ENCODE measurements around the gene S100A9.

The S100A9 gene

DNA sequence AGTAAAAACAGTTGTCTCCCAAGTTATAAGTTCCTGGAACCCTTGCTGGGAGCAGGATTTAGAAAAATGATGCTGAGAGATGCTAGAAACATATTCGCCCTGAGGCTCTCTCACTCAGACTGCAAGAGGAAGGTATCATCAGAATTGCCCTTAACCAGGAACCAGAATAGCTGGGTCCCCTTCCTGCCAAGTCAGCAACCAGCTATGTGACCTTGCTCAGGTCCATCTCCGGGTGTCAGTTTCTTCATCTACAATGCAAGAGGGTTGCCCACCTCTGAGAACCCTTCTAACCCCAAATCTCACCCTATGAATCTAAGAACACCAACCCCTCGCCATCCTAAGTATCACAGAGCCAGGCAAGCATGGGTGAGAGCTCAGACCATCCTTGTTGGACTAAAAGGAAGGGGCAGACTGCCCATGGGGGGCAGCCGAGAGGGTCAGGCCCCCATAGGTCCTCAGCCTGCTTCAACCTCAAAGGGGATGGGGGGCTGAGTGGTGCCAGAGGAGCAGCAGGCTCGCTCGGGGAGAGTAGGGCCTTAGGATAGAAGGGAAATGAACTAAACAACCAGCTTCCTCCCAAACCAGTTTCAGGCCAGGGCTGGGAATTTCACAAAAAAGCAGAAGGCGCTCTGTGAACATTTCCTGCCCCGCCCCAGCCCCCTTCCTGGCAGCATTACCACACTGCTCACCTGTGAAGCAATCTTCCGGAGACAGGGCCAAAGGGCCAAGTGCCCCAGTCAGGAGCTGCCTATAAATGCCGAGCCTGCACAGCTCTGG lies 390 bp upstream of the S100A9 start:
- intact Hi-C loops (cut with DNase I), result loop anchor here (10.0 kb wide), 1 partner anchor 208 kb away; the partner anchor contains the start of gene S100A2
- peak in 3 of 10 donors; percentile 25 to 90 (median 26) for DNase-seq

DNA sequence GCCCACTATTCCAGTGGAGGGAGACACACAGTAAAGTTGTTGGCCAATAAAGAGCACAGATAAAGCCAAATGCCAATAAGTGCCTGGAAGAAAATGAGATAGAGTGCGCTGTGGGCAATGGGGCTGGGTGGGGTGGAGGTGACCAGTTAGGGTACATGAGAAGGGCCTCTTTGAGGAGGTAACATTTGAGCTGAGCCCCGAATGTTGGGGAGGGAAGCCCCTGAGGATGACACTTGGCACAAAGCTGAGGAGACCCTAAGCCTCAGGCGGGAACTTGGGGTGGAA lies 979 bp downstream of the S100A9 start:
- no peak for DNase-seq

DNA sequence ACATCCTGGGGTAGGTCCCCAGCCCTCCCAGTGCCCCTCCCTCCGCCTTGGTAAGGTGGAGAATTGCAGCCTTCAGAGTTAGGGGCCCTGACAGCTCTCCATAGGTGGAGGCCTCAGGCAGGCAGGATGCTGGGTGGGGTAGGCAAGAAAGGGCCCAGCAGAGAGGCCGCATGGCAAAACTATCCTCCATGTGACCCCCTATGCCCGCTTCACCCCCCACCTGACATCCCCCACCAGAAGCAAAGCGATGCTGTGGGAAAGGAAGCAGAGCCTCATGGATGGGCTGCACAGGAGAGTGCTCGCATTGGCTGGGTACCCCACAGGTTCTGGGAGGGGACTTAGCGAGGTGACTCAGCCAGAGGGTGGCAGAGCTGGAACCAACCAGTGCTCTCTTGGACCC lies 1.6 kb downstream of the S100A9 start:
- intact Hi-C loops (cut with DNase I), result loop anchor here (10.0 kb wide), 1 partner anchor 206 kb away; the partner anchor contains the start of gene S100A2

More for the DNA sequence above, 979 bp downstream of the S100A9 start:
- intact Hi-C loops (cut with DNase I), result loop anchor here (10.0 kb wide), 1 partner anchor 206 kb away; the partner anchor contains the start of gene S100A2

DNA sequence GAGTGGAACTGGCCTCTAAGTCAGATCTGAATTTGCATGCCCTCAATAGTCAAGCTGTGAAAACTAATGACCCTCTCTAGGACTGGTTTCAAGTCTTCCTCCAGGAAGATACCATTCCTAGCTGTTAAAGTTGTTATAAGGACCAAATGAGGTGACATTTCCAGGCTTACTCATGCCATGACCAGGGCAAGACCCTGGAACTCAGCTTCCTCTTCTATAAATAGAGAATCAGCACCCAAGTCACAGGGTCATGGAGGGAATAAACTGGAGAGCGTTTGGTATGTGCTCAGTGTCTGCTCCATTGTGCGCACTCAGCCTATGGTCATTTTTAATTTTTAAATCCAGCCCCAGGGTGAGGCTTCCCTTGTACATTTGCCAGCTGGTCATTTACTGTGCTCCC lies 2.5 kb downstream of the S100A9 start:
- intact Hi-C loops (cut with DNase I), result no loop called here
- DNase-seq, result no peak

More for the DNA sequence above, 1.6 kb downstream of the S100A9 start:
- DNase-seq, result no peak

DNA sequence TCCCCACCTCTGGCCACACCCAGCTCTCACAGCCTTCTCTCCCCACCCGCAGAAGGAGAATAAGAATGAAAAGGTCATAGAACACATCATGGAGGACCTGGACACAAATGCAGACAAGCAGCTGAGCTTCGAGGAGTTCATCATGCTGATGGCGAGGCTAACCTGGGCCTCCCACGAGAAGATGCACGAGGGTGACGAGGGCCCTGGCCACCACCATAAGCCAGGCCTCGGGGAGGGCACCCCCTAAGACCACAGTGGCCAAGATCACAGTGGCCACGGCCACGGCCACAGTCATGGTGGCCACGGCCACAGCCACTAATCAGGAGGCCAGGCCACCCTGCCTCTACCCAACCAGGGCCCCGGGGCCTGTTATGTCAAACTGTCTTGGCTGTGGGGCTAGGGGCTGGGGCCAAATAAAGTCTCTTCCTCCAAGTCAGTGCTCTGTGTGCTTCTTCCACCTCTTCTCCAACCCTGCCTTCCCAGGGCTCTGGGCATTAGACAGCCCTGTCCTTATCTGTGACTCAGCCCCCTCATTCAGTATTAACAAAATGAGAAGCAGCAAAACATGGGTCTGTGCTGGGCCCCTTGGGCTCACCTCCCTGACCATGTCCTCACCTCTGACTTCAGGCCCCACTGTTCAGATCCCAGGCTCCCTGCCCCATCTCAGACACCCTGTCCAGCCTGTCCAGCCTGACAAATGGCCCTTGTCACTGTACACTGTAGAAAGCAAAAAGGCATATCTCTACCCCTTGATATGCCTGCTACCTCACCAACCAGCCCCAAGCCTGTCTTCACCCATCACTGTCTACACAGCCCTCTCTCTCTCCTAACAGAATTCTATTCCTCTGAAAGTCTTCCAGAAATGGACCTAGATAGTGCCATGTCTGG lies 3.2 kb downstream of the S100A9 start:
- no peak for DNase-seq
- intact Hi-C loops (cut with DNase I), result no loop called here

DNA sequence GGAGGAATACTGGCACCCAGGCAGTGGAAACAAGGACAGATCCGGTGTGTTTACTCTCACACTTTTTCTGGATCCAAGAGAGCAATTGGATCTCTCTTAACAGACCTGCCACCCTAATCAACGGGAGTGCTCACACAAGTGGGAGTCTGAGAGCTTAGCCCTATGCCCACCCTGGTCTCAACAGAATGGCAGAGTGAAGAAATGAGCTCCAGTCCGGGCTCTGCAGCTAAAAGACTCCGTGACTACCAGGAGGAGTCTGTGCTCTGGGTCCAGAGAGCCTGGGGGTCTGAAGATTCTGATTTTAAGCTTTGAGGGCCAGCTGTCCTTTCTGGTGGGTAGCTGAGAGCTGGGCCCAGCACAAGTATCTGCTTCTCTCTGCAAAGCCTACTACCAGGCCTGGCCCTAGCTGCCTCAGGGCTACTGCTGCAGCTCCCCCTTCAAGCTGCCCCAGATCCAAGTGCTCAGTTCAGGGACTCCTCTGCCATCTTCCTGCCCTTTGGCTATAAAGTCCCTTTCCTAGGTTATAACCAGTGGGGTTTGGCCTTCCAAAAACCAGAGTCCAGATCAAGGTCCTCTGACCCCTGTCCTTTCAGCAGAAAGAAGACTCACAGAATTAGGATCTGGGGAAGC lies 3.9 kb downstream of the S100A9 start:
- DNase-seq, result no peak
- intact Hi-C loops (cut with DNase I), result no loop called here

DNA sequence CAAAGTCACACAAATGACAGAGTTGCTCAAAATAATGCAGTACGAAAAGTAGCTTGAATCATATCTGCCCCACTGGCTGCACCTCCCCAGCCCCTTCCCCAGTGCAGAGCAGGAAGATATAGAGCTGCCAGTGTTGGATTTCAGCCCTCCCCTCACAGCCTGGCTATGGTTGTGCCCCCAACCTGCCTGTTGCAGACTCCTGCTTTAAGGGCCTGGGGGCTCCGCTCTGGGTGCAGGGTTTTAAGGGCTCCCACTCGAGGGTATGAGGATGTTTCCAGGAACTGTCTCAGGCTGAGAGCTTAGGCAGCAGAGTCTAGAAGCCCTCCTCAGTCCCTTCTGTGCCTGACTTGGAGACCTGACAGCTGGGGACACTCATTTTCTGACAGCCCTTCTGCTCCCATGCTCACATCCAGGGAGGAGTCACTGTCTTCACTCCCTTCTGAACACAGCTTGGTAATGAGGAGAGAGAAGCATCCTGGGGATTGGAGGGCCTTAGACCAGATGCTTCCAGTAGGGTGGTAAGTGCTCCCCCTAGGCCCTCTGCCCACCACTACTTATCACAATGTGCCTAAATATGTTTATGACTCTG lies 4.6 kb downstream of the S100A9 start:
- DNase-seq, result no peak
- intact Hi-C loops (cut with DNase I), result no loop called here

DNA sequence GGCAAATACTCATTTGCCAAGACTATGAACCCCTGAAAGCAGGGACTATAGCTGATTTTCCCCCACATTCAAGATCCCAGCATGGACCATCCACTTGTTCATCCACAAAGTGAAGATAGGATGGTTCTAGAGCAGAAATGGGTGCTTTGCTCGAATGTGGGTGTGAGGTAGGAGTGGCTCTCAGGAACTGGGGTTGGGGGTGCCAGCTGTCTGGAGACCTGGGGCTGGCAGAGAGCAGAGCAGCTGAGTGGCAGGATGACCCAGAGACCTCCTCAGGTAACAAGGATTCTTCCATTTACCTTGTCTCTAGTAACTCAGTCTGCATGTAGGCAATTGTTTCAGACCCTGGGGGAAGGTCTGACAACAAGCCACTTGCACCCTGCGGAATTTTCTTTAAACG lies 6.0 kb downstream of the S100A9 start:
- intact Hi-C loops (cut with DNase I), result no loop called here
- DNase-seq, result no peak

DNA sequence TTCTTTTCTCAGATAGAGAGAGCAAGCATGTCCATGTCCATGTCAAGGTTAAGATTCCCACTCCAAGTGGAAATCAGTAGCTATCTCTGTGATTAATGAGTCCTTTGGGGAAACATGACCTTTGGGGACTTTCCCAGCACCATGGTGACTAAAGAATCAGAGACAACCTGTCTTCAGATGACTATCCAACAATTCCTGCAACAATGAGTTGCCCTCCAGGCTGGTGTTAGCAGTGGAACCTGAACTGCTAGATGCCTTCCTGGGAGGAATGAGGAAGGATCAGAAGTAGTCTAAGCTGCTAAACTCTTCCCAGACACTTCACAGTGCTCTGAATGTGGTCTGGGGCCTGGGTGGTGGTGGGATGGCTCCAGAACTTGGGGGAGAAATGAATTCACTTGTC lies 6.5 kb downstream of the S100A9 start:
- no peak for DNase-seq
- intact Hi-C loops (cut with DNase I), result no loop called here

DNA sequence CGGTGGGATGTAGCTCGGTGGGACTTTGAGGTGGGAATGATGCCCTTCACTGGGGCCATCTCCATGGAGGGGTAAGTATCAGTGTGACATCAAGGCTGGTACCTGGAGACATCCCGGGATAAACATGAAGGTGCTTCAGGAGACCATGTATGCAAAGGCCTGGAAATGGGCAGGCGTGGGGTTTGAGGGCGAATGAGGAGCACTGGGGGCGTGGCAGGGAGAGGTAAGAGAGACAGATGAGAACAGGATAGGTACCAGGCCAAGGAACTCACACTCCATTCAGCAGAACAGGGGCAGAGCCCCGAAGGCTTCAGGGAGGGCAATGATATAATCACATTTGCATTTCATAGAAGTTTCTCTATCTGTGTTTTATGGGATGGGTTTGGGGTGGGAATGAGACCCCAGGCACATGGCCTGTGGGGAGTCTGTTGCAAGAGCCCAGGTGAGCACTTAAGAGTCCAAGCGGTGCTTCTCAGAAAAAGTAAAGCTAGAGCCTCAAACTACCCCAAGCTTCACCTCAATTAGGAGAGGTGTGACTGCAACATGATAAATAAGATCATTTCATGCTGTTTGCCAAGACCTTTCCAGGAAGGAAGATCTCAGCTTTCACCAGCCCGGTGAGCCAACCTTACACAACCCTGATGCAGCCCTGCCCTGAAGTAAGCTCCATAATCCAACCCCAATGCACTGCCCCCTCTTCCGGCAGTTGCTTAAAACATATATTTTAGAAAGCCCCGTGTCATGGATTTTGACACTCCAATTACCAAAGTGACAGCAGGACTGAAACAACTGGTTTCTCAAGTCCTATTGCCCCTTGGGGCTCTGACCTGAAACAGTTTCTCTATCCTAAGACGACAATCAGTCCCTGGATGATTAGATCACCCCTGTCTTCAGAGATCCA lies 7.4 kb downstream of the S100A9 start:
- intact Hi-C loops (cut with DNase I), result no loop called here
- DNase-seq, result no peak

DNA sequence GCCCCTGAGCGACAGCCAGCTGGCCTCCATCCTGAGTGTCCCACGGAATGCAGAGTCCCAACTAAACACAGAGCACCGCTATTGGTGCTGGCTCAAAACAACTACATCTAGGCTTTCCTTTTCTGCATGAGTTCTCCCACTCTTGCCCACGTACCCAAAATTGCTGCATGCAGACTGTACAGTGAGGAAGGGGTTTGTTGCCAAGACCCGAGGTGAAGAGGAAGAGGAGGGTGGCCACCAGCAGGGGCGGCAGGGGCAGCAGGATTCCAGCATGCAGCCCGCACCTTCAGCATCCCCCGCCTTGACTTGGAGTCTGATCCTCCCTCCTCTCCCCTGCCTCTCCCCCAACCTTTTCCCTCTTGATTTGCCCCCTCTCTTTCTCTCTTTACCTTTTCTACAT lies 8.0 kb downstream of the S100A9 start:
- intact Hi-C loops (cut with DNase I), result no loop called here
- no peak for DNase-seq

DNA sequence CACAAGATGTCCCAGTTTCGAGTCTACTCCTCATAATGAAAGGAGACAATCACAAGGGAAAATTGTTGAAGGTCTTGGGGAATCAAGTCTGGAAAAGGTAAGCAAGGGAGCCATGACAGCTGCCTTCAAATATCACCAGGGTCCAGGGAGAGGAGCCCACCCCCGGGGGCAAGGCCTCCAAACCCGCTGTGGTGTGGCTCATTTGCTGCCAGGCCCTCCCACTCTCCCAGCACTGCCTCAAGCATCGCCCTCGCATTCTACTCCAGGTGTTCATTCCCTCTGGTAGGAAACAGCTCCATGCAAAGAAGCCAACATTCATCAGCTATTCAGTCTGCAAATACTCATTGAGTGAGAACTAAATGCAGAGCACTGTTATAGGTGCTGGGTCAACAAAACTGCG lies 8.6 kb downstream of the S100A9 start:
- intact Hi-C loops (cut with DNase I), result no loop called here
- DNase-seq, result no peak

DNA sequence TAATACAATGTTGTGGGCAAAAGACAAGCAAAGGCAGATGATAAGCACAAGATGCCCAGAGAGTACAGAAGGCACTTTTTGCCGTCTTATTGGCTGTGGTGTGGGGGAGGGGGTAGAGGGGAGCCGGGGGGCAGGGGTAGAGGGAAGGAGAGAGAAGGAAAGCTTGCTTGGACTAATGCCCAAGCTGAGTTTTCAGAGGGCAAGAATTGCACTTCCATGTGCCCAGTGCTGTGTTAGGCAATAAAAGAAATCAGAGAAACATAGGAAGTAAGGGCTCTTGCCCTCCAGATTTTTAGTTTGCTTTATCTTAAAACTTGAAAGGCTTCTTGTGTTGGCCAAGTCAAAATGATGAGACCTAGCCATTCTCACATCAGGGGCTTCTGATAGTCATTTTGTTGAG lies 9.4 kb downstream of the S100A9 start:
- intact Hi-C loops (cut with DNase I), result no loop called here
- DNase-seq, result no peak

DNA sequence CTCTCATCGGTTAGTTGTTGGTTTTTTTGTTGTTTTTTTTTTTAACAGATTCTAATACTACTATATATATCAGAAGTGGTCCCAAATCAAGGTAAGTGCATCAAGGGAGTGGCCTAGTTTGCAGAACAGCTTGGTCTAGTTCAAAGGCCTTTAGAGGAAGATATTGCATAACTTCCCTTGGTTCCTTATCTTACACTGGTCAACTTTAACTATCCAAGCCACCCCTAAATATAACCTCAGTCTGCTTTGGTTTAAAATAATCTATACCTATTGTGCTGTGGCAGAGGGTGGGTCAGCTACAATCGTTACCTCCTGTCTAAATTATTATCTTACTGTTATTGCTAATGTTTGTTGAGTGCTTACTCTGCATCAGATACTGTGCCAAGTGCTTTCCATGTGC lies 10.8 kb downstream of the S100A9 start:
- intact Hi-C loops (cut with DNase I), result no loop called here
- DNase-seq, result no peak

DNA sequence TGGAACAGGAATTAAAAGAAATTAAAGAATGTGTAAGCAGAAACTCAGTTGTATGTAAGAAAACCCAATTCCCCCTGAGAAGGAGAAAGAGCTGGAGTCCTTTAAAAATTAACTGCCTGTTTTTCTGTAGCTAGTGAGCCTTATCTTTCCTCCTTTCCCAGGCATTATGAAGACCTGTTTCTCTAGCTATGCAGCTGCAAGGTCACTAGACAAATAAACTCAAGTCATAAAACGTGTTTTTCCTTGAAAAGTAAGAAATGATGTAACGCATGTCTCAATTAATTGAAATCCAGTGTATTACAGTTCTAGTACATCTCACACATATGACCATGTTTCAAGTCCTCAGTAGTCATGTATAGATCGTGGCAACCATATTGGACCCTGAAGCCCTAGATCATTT lies 12.5 kb downstream of the S100A9 start:
- no peak for DNase-seq
- intact Hi-C loops (cut with DNase I), result no loop called here

DNA sequence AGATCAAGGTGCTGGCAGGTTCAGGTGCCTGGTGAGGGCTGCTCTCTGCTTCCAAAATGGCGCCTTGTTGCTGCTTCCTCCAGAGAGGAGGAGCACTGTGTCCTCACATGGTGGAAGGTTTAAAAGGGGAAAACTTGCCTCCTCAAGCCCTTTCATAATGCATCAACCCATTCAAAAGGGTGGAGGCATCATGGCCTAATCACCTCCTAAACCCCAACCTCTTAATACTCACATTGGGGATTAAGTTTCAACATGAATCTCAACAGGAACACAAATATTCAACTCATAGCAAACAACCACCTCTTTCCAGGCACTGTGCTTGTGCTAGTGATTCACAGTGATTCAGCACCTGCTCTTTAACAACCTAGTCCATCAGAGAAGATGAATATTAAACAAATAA lies 13.6 kb downstream of the S100A9 start:
- no peak for DNase-seq
- intact Hi-C loops (cut with DNase I), result no loop called here

DNA sequence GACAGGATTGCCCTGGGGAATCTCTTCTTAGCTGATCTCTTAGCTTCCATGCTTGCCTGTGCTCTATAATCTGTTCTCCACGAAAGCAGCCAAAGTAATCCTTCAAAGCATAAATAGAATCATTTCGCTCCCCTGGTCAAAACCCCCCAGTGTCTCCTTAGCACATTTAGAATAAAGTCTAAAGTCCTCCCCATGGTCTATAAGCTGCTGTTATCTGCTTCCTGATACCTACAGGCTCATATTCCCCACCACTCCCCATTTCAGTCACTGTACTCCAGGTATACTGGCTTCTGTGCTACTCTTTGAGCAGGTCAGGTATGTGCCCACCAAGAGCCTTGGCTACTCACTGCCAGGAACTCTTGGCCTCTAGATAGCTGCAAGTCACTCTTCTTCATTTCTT lies 14.9 kb downstream of the S100A9 start:
- DNase-seq, result no peak
- intact Hi-C loops (cut with DNase I), result no loop called here

DNA sequence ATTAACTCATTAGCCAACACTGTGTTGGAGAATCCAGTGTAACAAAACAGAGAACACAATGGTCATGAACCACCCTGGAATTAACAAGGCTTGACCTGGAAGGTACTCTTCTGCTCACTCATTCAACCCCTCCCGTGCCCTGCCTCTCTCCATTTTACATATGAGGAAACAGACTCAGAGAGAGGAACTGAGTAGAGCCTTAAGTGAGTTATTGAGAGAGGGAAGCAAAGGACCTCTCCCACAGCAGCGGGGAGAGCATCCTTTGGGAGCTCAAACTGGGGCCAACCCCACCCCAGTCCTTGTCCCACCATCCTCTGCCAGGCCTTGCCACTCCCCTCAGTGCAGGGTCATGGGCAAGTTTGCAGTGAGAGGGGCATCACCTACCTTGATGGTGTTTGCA lies 16.4 kb downstream of the S100A9 start:
- DNase-seq, result no peak
- intact Hi-C loops (cut with DNase I), result no loop called here

DNA sequence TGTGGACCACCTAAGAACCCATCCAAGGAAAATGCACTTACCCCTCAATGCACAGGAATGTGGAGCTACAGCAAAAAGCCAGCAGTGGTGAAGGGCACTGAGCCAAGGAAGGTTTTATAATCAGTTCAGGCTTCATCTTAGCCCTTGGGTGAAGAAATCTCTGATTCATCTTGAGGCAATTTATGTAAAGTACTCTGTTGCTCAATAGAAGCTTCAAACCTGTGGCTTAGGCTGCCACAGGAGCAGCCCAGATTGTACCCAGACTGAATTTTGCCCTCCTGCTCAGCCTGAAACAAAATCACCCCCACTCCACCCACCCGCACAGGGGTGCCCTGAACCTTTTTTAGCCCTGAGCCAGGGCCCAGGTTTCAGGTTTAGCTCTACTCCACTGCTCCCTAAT lies 17.9 kb downstream of the S100A9 start, which contains the start of gene S100A12:
Gene S100A12 (minus strand): TSS at position 111 of the 400 bp plus-strand sequence. CDS start 1,029 bp downstream, outside the sequence.
- intact Hi-C loops (cut with DNase I), result no loop called here
- DNase-seq, result no peak

DNA sequence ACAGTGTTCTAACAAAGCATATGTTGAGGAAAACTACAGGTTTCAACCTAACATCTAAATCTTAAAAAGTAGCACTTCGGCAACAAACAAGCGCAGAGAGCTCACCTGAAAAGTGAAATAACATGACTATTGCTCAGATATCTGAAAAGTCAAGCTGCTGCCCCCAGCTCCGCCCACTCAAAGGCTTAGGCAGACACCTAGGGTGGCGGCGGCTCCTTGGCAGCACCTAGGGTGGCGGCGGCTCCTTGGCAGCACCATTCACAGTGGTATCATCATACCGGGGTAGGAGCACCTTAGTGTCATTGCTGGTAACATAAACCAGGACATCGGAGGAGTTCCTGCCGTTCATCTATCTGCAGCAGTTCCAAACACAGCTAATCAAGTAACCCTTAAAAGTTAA lies 21.9 kb downstream of the S100A9 start:
- no peak for DNase-seq
- intact Hi-C loops (cut with DNase I), result no loop called here

All from posterior cingulate gyrus (tissue), 11 donors.